HEK293 (cell line): ENCODE results near the gene CCDC63.

Experiments
- CTCF ChIA-PET: fragments of 350-600 bp; formaldehyde crosslinking; extraction: SDS; loops from one replicate; lab custom pipeline; 2021; ENCODE audit warnings: antibody characterized with exemption; lab: Yijun Ruan, JAX
- POLR2A ChIA-PET: fragments of 300-600 bp; formaldehyde crosslinking; extraction: SDS; loops from one replicate; lab custom pipeline; 2020; ENCODE audit warnings: antibody characterized with exemption, inconsistent platforms; lab: Yijun Ruan, JAX
- H3K27ac ChIP-seq: fragments of 200-500 bp; sonication (Bioruptor generic); 2 replicates; pipeline ENCODE4 v1.5.1; 2014; ENCODE audit warnings: low read depth, low read length, control low read depth, inconsistent platforms; ENCODE audit errors: extremely low read depth
- H3K36me3 ChIP-seq, 2 experiments: fragments of 200-500 bp in 1 of 2; sonication (Bioruptor generic) in 1 of 2; 1 replicate in 1 of 2; 2 replicates in 1 of 2; pipeline ENCODE4 v1.5.1; 2014 to 2017; ENCODE audit warnings: inconsistent platforms in 2 of 2, low read length in 2 of 2; ENCODE audit not compliant: control insufficient read depth in 2 of 2, insufficient read depth in 1 of 2
- H3K4me1 ChIP-seq: fragments of 200-500 bp; sonication (Bioruptor generic); 2 replicates; pipeline ENCODE4 v1.5.1; 2014; ENCODE audit warnings: mild to moderate bottlenecking, low read length, inconsistent platforms; ENCODE audit not compliant: control insufficient read depth, insufficient read depth
- H3K4me3 ChIP-seq: 2 replicates; pipeline ENCODE4 v1.5.1; 2011; ENCODE audit warnings: low read depth, mild to moderate bottlenecking, control low read depth, low read length, moderate library complexity
- H3K9me3 ChIP-seq: fragments of 200-500 bp; sonication (Bioruptor generic); 2 replicates; pipeline ENCODE4 v1.5.1; 2014; ENCODE audit warnings: low read depth, low read length, inconsistent platforms; ENCODE audit not compliant: control insufficient read depth, insufficient read depth
- SP2 ChIP-seq: fragments of 450-650 bp; formaldehyde crosslinking; IDR thresholded peaks from 2 replicates; pipeline ENCODE4 v1.5.1; 2016; ENCODE audit warnings: missing biosample characterization, missing genetic modification characterization
- WT1 ChIP-seq: fragments of 450-650 bp; formaldehyde crosslinking; IDR thresholded peaks from 2 replicates; pipeline ENCODE4 v1.5.1; 2016; ENCODE audit warnings: missing biosample characterization, missing genetic modification characterization
- ZBTB1 ChIP-seq: fragments of 450-650 bp; formaldehyde crosslinking; IDR thresholded peaks from 2 replicates; pipeline ENCODE4 v1.5.1; 2016; ENCODE audit warnings: missing biosample characterization, missing genetic modification characterization
- ZNF175 ChIP-seq: fragments of 450-650 bp; formaldehyde crosslinking; IDR thresholded peaks from 2 replicates; pipeline ENCODE4 v1.5.1; 2016; ENCODE audit warnings: missing biosample characterization, missing genetic modification characterization
- ZNF2 ChIP-seq: fragments of 450-650 bp; formaldehyde crosslinking; IDR thresholded peaks from 2 replicates; pipeline ENCODE4 v1.5.1; 2016; ENCODE audit warnings: missing biosample characterization, missing genetic modification characterization
- ZNF544 ChIP-seq: fragments of 450-650 bp; formaldehyde crosslinking; IDR thresholded peaks from 2 replicates; pipeline ENCODE4 v1.5.0; 2017; ENCODE audit warnings: missing biosample characterization, missing genetic modification characterization
- ZNF555 ChIP-seq: fragments of 450-650 bp; formaldehyde crosslinking; conservative IDR thresholded peaks from 2 replicates; pipeline ENCODE4 v1.5.1; 2017; ENCODE audit warnings: missing biosample characterization, mild to moderate bottlenecking, missing genetic modification characterization, inconsistent platforms
- ZNF558 ChIP-seq: fragments of 450-650 bp; formaldehyde crosslinking; IDR thresholded peaks from 2 replicates; pipeline ENCODE4 v1.5.1; 2016; ENCODE audit warnings: missing biosample characterization, missing genetic modification characterization
- ZNF626 ChIP-seq: fragments of 450-650 bp; sonication (Bioruptor Pico); formaldehyde crosslinking; IDR thresholded peaks from 2 replicates; pipeline ENCODE4 v1.5.1; 2018; ENCODE audit warnings: missing biosample characterization, missing genetic modification characterization, inconsistent platforms
- TF ChIP-seq, protein P1 (sequence below): fragments of 450-650 bp; formaldehyde crosslinking; IDR thresholded peaks from 2 replicates; pipeline ENCODE4 v1.5.1; 2016; ENCODE audit warnings: missing biosample characterization, missing genetic modification characterization
- TF ChIP-seq, protein P2 (sequence below): fragments of 450-650 bp; formaldehyde crosslinking; IDR thresholded peaks from 2 replicates; pipeline ENCODE4 v1.5.1; 2016; ENCODE audit warnings: missing biosample characterization, missing genetic modification characterization
- TF ChIP-seq, protein P3 (sequence below): fragments of 450-650 bp; formaldehyde crosslinking; IDR thresholded peaks from 2 replicates; pipeline ENCODE4 v1.5.1; 2016; ENCODE audit warnings: missing biosample characterization, missing genetic modification characterization
- TF ChIP-seq, protein P4 (sequence below): fragments of 450-650 bp; formaldehyde crosslinking; IDR thresholded peaks from 2 replicates; pipeline ENCODE4 v1.5.1; 2016; ENCODE audit warnings: missing biosample characterization, missing genetic modification characterization, borderline replicate concordance
- TF ChIP-seq, protein P5 (sequence below): fragments of 450-650 bp; formaldehyde crosslinking; IDR thresholded peaks from 2 replicates; pipeline ENCODE4 v1.5.1; 2017; ENCODE audit warnings: missing biosample characterization, missing genetic modification characterization
- TF ChIP-seq, protein P6 (sequence below): sonication (generic); formaldehyde crosslinking; IDR thresholded peaks from 2 replicates; pipeline ENCODE4 v1.8.1; 2022; ENCODE audit warnings: mild to moderate bottlenecking, moderate library complexity, missing genetic modification reagents
- TF ChIP-seq, protein P7 (sequence below): fragments of 450-650 bp; formaldehyde crosslinking; conservative IDR thresholded peaks from 2 replicates; pipeline ENCODE4 v1.5.1; 2016; ENCODE audit warnings: low read depth, missing biosample characterization, missing genetic modification characterization

Gene CCDC63

DNA sequence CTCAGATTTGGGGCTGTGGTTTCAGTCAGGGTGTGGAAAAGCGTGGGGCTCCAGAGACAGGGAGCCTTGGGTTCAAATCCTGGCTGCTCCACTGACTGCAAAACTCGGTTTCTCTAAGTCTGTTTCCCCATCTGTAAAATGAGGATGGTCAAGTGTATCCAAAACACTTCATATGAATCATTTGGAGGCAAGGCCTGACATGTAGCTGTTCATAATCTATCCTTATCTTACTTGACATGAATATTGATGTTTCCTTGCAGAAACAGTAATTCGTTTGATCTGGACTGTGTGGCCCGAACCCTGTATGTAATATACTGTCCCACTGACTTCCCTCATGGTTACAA, 1.5 kb upstream of the CCDC63 start:
- CTCF ChIA-PET, result interaction anchor here (0.7 to 0.8 kb wide), 2 partner anchors 24 to 95 kb away, joined by 3 read pairs; no protein-coding TSS in a partner anchor
- TF ChIP-seq ZNF175 (no peak), ZNF2 (no peak), ZNF544 (tag by site-specific recombination) (no peak)
- TF ChIP-seq, protein P1, sequence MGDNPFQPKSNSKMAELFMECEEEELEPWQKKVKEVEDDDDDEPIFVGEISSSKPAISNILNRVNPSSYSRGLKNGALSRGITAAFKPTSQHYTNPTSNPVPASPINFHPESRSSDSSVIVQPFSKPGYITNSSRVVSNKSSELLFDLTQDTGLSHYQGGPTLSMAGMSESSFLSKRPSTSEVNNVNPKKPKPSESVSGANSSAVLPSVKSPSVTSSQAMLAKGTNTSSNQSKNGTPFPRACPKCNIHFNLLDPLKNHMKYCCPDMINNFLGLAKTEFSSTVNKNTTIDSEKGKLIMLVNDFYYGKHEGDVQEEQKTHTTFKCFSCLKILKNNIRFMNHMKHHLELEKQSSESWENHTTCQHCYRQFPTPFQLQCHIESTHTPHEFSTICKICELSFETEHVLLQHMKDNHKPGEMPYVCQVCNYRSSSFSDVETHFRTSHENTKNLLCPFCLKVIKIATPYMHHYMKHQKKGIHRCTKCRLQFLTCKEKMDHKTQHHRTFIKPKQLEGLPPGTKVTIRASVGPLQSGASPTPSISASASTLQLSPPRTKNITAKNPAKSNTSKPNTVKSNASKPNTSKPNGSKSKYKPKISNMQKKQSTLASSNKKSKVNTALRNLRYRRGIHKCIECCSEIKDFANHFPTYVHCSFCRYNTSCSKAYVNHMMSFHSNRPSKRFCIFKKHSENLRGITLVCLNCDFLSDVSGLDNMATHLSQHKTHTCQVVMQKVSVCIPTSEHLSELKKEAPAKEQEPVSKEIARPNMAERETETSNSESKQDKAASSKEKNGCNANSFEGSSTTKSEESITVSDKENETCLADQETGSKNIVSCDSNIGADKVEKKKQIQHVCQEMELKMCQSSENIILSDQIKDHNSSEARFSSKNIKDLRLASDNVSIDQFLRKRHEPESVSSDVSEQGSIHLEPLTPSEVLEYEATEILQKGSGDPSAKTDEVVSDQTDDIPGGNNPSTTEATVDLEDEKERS, result no peak
- TF ChIP-seq, protein P2, sequence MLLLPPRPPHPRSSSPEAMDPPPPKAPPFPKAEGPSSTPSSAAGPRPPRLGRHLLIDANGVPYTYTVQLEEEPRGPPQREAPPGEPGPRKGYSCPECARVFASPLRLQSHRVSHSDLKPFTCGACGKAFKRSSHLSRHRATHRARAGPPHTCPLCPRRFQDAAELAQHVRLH (tag by site-specific recombination), result 0 out of 2 replicates have a peak, but pooled peaks have one; percentile 26
- TF ChIP-seq, protein P3, sequence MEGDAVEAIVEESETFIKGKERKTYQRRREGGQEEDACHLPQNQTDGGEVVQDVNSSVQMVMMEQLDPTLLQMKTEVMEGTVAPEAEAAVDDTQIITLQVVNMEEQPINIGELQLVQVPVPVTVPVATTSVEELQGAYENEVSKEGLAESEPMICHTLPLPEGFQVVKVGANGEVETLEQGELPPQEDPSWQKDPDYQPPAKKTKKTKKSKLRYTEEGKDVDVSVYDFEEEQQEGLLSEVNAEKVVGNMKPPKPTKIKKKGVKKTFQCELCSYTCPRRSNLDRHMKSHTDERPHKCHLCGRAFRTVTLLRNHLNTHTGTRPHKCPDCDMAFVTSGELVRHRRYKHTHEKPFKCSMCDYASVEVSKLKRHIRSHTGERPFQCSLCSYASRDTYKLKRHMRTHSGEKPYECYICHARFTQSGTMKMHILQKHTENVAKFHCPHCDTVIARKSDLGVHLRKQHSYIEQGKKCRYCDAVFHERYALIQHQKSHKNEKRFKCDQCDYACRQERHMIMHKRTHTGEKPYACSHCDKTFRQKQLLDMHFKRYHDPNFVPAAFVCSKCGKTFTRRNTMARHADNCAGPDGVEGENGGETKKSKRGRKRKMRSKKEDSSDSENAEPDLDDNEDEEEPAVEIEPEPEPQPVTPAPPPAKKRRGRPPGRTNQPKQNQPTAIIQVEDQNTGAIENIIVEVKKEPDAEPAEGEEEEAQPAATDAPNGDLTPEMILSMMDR, result no peak
- POLR2A ChIA-PET, result no interaction called here
- H3K4me3 ChIP-seq, result no peak overlapping the region
- no peak overlapping the region for H3K27ac ChIP-seq
- no peaks in the 10 kb centered on the region for H3K9me3 ChIP-seq
- no peaks in the 10 kb centered on the region for H3K4me1 ChIP-seq
- no peaks in the 10 kb centered on the region for H3K36me3 ChIP-seq

DNA sequence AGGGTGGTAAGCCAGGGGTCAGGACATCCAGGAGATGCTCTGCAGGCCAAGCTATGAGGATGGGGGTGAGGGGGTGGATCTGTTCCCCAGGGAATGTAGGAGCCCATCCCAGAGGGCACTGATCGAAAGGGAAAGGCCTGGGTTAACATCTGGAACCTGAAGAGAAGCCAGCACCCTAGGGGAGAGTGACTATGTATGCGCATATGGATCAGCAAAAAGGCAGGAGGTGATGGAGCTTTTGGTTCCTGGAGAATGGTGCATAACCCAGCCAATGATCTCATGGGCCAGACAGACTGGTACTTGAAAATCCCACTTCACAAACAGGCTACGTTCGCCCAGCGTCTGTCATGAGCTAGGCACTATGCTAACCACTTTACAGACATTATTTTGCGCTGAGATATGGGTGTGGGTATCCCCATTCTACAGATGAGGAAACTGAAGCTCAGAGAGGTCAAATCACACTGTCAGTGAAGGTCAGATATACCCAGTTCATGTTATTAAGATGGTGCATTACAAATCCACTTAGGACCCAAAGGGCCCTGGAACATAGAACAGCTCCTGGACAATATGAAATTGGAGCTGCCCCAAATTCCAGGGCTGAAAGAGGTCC, 1.6 kb downstream of the CCDC63 start:
- Histone ChIP-seq H3K4me1 (no peaks in the 10 kb centered on the region), H3K9me3 (no peaks in the 10 kb centered on the region), H3K4me3 (no peak overlapping the region), H3K36me3 (no peaks in the 10 kb centered on the region), H3K27ac (no peak overlapping the region)
- TF ChIP-seq, protein P4, sequence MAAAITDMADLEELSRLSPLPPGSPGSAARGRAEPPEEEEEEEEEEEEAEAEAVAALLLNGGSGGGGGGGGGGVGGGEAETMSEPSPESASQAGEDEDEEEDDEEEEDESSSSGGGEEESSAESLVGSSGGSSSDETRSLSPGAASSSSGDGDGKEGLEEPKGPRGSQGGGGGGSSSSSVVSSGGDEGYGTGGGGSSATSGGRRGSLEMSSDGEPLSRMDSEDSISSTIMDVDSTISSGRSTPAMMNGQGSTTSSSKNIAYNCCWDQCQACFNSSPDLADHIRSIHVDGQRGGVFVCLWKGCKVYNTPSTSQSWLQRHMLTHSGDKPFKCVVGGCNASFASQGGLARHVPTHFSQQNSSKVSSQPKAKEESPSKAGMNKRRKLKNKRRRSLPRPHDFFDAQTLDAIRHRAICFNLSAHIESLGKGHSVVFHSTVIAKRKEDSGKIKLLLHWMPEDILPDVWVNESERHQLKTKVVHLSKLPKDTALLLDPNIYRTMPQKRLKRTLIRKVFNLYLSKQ, result no peak
- TF ChIP-seq ZNF626 (tag by site-specific recombination), result no peak
- ChIA-PET POLR2A (no interaction called here), CTCF (no interaction called here)

DNA sequence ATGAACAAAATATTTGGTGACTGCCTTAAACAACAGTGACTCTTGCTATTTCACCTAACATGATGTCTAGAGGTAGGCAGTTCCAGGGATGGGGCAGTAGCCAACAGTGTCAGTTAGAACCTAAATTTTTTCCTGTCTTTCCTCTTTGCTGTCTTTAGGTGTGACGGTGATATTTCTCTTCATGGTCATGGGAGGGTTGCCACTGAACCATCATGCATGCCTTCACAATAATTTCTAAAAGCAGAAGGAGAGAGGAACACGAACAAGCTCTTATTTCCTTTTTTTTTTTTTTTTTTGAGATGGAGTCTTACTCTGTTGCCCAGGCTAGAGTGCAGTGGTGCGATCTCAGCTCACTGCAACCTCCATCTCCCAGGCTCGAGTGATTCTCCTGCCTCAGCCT, 2.4 kb downstream of the CCDC63 start:
- Histone ChIP-seq H3K36me3 (no peaks in the 10 kb centered on the region), H3K4me1 (no peaks in the 10 kb centered on the region), H3K9me3 (no peaks in the 10 kb centered on the region), H3K4me3 (no peak overlapping the region), H3K27ac (no peak overlapping the region)
- CTCF ChIA-PET, result no interaction called here
- POLR2A ChIA-PET, result no interaction called here
- TF ChIP-seq, protein P5, sequence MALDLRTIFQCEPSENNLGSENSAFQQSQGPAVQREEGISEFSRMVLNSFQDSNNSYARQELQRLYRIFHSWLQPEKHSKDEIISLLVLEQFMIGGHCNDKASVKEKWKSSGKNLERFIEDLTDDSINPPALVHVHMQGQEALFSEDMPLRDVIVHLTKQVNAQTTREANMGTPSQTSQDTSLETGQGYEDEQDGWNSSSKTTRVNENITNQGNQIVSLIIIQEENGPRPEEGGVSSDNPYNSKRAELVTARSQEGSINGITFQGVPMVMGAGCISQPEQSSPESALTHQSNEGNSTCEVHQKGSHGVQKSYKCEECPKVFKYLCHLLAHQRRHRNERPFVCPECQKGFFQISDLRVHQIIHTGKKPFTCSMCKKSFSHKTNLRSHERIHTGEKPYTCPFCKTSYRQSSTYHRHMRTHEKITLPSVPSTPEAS (tag by site-specific recombination), result no peak
- TF ChIP-seq SP2 (tag by site-specific recombination) (no peak), WT1 (no peak), ZNF558 (tag by site-specific recombination) (no peak), ZBTB1 (tag by site-specific recombination) (no peak), ZNF555 (no peak)
- TF ChIP-seq, protein P6, sequence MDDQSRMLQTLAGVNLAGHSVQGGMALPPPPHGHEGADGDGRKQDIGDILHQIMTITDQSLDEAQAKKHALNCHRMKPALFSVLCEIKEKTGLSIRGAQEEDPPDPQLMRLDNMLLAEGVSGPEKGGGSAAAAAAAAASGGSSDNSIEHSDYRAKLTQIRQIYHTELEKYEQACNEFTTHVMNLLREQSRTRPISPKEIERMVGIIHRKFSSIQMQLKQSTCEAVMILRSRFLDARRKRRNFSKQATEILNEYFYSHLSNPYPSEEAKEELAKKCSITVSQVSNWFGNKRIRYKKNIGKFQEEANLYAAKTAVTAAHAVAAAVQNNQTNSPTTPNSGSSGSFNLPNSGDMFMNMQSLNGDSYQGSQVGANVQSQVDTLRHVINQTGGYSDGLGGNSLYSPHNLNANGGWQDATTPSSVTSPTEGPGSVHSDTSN (CRISPR knock-in tag), result no peak
- TF ChIP-seq, protein P7, sequence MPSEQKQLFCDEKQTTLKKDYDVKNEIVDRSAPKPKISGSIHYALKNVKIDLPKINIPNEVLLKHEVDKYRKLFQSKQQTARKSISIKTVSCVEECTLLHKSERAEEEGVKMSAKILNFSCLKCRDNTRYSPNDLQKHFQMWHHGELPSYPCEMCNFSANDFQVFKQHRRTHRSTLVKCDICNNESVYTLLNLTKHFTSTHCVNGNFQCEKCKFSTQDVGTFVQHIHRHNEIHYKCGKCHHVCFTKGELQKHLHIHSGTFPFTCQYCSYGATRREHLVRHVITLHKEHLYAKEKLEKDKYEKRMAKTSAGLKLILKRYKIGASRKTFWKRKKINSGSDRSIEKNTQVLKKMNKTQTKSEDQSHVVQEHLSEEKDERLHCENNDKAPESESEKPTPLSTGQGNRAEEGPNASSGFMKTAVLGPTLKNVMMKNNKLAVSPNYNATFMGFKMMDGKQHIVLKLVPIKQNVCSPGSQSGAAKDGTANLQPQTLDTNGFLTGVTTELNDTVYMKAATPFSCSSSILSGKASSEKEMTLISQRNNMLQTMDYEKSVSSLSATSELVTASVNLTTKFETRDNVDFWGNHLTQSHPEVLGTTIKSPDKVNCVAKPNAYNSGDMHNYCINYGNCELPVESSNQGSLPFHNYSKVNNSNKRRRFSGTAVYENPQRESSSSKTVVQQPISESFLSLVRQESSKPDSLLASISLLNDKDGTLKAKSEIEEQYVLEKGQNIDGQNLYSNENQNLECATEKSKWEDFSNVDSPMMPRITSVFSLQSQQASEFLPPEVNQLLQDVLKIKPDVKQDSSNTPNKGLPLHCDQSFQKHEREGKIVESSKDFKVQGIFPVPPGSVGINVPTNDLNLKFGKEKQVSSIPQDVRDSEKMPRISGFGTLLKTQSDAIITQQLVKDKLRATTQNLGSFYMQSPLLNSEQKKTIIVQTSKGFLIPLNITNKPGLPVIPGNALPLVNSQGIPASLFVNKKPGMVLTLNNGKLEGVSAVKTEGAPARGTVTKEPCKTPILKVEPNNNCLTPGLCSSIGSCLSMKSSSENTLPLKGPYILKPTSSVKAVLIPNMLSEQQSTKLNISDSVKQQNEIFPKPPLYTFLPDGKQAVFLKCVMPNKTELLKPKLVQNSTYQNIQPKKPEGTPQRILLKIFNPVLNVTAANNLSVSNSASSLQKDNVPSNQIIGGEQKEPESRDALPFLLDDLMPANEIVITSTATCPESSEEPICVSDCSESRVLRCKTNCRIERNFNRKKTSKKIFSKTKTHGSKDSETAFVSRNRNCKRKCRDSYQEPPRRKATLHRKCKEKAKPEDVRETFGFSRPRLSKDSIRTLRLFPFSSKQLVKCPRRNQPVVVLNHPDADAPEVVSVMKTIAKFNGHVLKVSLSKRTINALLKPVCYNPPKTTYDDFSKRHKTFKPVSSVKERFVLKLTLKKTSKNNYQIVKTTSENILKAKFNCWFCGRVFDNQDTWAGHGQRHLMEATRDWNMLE (tag by site-specific recombination), result no peak
